AG10803 (cell line): ENCODE measurements around the gene TUBB6.

Source experiments
- DNase-seq: peaks from one replicate; pipeline ENCODE4 v3.0.0; 2010; ENCODE audit warnings: low read depth
- H3K4me3 ChIP-seq: 2 replicates; pipeline ENCODE4 v1.5.1; 2011; ENCODE audit warnings: mild to moderate bottlenecking, low read length, control low read depth
- TF ChIP-seq, protein P1 (sequence below): conservative IDR thresholded peaks from 2 replicates; pipeline ENCODE4 v1.5.1; 2011; ENCODE audit warnings: mild to moderate bottlenecking, low read length, control low read depth, inconsistent platforms

Gene TUBB6

DNA sequence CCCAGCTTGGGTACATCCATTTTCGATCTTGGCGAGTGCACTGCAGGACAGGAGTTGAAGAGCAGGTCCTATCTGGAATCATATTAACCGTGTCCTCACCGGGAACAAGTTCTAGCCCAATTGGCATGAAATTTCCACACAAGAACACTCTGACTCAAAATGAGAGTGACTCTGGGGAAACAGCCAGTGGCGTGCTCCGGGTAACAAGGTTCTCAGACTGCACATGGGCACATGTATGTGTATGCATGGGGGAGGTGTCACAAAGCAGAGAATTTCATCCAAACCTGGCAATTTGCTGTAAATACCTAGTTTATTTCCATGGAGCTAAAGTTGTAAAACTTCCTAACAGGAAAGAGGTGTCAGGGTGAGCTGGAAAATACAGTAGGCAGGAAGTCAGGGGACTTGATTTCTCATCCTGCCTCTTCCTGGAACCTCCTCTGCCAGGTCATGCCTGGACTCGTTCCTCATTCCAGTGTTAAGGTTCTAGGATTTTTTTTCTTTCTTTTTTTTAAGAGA is 1.7 kb downstream of the TUBB6 start:
- TF ChIP-seq, protein P1, sequence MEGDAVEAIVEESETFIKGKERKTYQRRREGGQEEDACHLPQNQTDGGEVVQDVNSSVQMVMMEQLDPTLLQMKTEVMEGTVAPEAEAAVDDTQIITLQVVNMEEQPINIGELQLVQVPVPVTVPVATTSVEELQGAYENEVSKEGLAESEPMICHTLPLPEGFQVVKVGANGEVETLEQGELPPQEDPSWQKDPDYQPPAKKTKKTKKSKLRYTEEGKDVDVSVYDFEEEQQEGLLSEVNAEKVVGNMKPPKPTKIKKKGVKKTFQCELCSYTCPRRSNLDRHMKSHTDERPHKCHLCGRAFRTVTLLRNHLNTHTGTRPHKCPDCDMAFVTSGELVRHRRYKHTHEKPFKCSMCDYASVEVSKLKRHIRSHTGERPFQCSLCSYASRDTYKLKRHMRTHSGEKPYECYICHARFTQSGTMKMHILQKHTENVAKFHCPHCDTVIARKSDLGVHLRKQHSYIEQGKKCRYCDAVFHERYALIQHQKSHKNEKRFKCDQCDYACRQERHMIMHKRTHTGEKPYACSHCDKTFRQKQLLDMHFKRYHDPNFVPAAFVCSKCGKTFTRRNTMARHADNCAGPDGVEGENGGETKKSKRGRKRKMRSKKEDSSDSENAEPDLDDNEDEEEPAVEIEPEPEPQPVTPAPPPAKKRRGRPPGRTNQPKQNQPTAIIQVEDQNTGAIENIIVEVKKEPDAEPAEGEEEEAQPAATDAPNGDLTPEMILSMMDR: no peak
- DNase-seq: peak; percentile 41
- H3K4me3 ChIP-seq: peak overlapping the region; percentile 87

DNA sequence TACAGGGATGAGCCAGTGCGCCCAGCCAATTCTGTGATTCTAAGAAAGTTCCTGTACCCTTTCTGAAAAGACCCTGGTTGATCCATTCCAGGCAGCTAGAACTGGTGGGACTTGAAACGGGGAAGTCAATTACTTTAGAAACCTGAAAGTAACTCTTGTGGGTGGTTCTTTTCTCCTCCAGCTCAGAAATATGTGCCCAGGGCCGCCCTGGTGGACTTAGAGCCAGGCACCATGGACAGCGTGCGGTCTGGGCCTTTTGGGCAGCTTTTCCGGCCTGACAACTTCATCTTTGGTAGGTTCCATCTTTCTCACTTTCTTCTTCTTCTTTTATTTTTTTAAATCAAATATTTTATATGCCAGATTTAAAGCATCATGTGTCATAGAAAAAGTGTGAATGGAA is 2.7 kb downstream of the TUBB6 start:
- no peak for DNase-seq
- H3K4me3 ChIP-seq: peak overlapping the region; percentile 35
- TF ChIP-seq, protein P1: no peak

DNA sequence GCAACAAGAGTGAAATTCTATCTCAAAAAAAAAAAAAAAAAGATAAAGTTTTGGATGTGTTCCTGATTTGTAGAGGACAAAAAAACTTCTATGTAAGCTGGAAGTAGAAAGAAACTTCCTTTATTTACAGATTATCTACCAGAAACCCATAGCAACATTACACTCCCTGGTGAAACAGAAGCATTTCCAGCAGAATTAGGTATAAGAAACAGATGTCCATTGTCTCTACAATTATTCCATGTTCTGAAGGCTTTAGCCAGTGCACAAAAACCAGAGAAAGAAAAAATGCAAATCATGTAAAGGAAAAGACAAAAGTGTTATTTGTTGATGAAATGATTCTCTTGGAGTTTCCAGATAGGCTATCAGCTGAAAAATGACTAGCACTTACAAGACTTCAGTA is 4.9 kb downstream of the TUBB6 start:
- TF ChIP-seq, protein P1: no peak
- no peak overlapping the region for H3K4me3 ChIP-seq
- DNase-seq: peak; percentile 67

DNA sequence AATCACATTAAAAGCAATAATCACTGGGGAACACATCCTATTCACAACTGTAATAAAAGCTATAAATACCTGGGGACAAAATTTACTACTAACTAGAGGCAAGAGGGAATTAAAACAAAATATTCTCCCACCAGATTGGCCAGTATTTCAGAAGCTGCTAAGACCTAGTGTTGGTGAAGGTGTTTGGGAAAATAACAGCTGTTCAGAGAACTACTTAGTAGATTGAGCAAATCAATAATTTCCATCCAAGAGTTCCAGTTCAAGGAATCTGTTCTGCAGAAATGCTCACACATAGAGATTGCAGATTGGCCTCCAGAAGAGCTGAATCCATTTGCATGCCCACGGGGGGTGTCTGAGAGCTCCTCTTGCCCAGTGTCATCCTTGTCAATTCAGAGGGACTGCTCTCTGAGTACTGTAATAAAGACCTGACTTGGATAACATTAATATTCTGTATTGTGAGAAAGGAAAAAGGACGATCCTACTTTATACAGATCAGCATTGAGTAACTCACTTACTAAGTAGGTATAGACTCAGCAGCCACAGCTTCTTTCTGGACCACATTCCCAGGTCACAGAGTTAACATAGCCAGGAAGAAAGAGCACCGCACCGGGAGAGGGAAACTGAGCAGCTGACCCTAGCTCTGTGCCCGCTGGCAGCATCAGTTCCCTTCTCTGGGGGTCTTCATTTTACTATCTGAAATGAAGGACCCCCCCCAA is 5.6 kb downstream of the TUBB6 start:
- TF ChIP-seq, protein P1: no peak
- H3K4me3 ChIP-seq: no peak overlapping the region
- DNase-seq: no peak

DNA sequence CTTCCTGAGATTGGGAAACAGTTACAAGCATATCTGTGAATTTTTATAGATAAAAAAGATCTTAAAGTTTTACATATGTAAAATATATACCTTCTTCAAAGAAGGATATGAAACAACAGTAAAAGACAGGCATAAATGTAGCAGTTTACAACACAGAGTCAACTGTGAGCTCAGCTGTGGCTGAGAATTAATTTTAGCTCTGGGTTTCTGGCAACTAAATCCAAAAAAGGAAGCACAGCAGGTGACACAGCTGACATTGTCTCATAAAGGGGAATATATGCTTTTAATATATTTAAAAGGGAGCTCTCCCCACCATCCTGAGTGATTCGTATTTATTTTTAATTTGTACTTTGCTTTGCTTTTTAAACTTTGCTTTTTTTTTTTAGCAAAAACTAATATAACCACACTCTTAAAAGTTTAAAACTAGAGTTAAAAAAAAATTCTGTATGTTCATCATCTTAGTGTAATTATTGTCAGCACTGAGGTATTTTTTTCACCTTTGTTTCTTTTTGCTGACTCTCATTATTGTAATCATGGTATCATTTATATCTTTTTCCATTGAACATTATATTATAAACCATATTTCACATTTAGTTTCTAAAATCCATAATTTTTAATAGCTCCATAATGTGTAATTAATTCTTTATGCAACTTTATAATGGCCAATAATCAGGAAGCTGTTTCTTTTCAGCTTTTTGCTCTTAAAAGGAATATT is 6.7 kb downstream of the TUBB6 start:
- DNase-seq: no peak
- TF ChIP-seq, protein P1: no peak
- no peak overlapping the region; the same call in 1 of the 2 replicates for H3K4me3 ChIP-seq

DNA sequence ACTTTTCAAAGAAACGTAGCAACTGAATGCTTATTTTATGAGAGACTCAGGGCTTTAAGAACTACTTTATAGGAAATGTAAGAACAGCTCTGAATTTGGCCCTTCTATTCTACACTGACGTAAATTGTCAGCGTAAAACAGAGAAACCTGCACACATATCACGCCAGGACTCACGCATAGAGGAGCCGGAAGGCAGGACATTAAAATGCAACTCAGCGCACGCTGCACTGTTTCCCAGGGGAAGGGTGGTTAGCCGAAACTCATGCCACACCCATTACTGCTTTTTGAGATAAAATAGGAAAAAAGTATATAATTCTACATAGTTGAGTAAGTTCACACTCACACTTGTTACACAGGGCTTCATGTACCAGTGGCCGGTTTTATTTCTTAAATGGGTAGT is 7.4 kb downstream of the TUBB6 start:
- H3K4me3 ChIP-seq: peak overlapping the region; percentile 23; the same call in 1 of the 2 replicates
- TF ChIP-seq, protein P1: no peak
- no peak for DNase-seq
